ENCODE measurements around the gene GUCY2D. TPM values are rescaled to one million over a fixed set of nuclear protein-coding genes. Genes with fewer than 3 reads are reported as not detected.

GUCY2D gene
- polyA plus RNA-seq, 4 donors, result 0.81 TPM; not detected in 3

- H3K9me3 ChIP-seq (ENCODE audit: control insufficient read depth in 2 of 2, insufficient read depth in 1 of 2, low read depth in 1 of 2, low read length in 1 of 2), result peaks cover 0 to 4% of the 10 kb centered on the region in 2 donors
- H3K36me3 ChIP-seq (ENCODE audit: control insufficient read depth in 3 of 3, insufficient read depth in 2 of 3, low read depth in 1 of 3, low read length in 3 of 3), result no peaks in the 10 kb centered on the region
- WGBS, 3 donors, result 63 to 69% (median 66%) methylated on average over 8 of the region's 8 CpGs
- peak overlapping the region in 1 of 3 donors; percentile 47 for H3K27ac ChIP-seq (ENCODE audit: low read depth in 1 of 3, low read length in 2 of 3)
- peaks cover 0 to 15% (median 0%) of the 10 kb centered on the region in 3 donors for H3K4me1 ChIP-seq (ENCODE audit: control insufficient read depth in 3 of 3, insufficient read depth in 2 of 3, low read depth in 1 of 3, low read length in 2 of 3)
- peak; percentile 50 to 70 for DNase-seq
- H3K4me3 ChIP-seq (ENCODE audit: low read depth in 1 of 3, low read length in 3 of 3), result no peak overlapping the region
- FAIRE-seq, result no peak
- peaks cover 0 to 14% (median 4%) of the 10 kb centered on the region in 3 donors for H3K27me3 ChIP-seq (ENCODE audit: control insufficient read depth in 3 of 3, insufficient read depth in 3 of 3, low read length in 3 of 3)
Observed at GRCh38 chr17:8041249-8041928, 39.0 kb downstream of the GUCY2D start.

GRCh38 chr17:8041979-8042378, 39.6 kb downstream of the GUCY2D start:
- FAIRE-seq (no peak), DNase-seq (no peak)
- Histone ChIP-seq H3K4me3 (ENCODE audit: low read depth in 1 of 3, low read length in 3 of 3) (no peak overlapping the region), H3K27ac (ENCODE audit: low read depth in 1 of 3, low read length in 2 of 3) (no peak overlapping the region), H3K27me3 (ENCODE audit: control insufficient read depth in 3 of 3, insufficient read depth in 3 of 3, low read length in 3 of 3) (peaks cover 0 to 14% (median 4%) of the 10 kb centered on the region in 3 donors), H3K4me1 (ENCODE audit: control insufficient read depth in 3 of 3, insufficient read depth in 2 of 3, low read depth in 1 of 3, low read length in 2 of 3) (peaks cover 0 to 15% (median 0%) of the 10 kb centered on the region in 3 donors), H3K9me3 (ENCODE audit: control insufficient read depth in 2 of 2, insufficient read depth in 1 of 2, low read depth in 1 of 2, low read length in 1 of 2) (peaks cover 0 to 4% of the 10 kb centered on the region in 2 donors), H3K36me3 (ENCODE audit: control insufficient read depth in 3 of 3, insufficient read depth in 2 of 3, low read depth in 1 of 3, low read length in 3 of 3) (no peaks in the 10 kb centered on the region)

GRCh38 chr17:8044819-8045810, 42.7 kb downstream of the GUCY2D start:
- H3K36me3 ChIP-seq (ENCODE audit: control insufficient read depth in 3 of 3, insufficient read depth in 2 of 3, low read depth in 1 of 3, low read length in 3 of 3), result no peaks in the 10 kb centered on the region
- DNase-seq (no peak), FAIRE-seq (no peak)
- 83 to 85% (median 83%) methylated on average over 22 to 24 of the region's 24 CpGs for WGBS, 3 donors
- no peak overlapping the region for H3K4me3 ChIP-seq (ENCODE audit: low read depth in 1 of 3, low read length in 3 of 3)
- no peak overlapping the region for H3K27ac ChIP-seq (ENCODE audit: low read depth in 1 of 3, low read length in 2 of 3)
- peaks cover 0 to 3% (median 0%) of the 10 kb centered on the region in 3 donors for H3K4me1 ChIP-seq (ENCODE audit: control insufficient read depth in 3 of 3, insufficient read depth in 2 of 3, low read depth in 1 of 3, low read length in 2 of 3)
- peaks cover 0 to 2% (median 0%) of the 10 kb centered on the region in 3 donors for H3K27me3 ChIP-seq (ENCODE audit: control insufficient read depth in 3 of 3, insufficient read depth in 3 of 3, low read length in 3 of 3)
- peaks cover 0 to 2% of the 10 kb centered on the region in 2 donors for H3K9me3 ChIP-seq (ENCODE audit: control insufficient read depth in 2 of 2, insufficient read depth in 1 of 2, low read depth in 1 of 2, low read length in 1 of 2)

GRCh38 chr17:8046306-8046928, 44.0 kb downstream of the GUCY2D start:
- Histone ChIP-seq H3K4me1 (ENCODE audit: control insufficient read depth in 3 of 3, insufficient read depth in 2 of 3, low read depth in 1 of 3, low read length in 2 of 3) (no peaks in the 10 kb centered on the region), H3K27me3 (ENCODE audit: control insufficient read depth in 3 of 3, insufficient read depth in 3 of 3, low read length in 3 of 3) (peaks cover 0 to 2% (median 0%) of the 10 kb centered on the region in 3 donors), H3K36me3 (ENCODE audit: control insufficient read depth in 3 of 3, insufficient read depth in 2 of 3, low read depth in 1 of 3, low read length in 3 of 3) (no peaks in the 10 kb centered on the region), H3K27ac (ENCODE audit: low read depth in 1 of 3, low read length in 2 of 3) (no peak overlapping the region), H3K9me3 (ENCODE audit: control insufficient read depth in 2 of 2, insufficient read depth in 1 of 2, low read depth in 1 of 2, low read length in 1 of 2) (no peaks in the 10 kb centered on the region), H3K4me3 (ENCODE audit: low read depth in 1 of 3, low read length in 3 of 3) (no peak overlapping the region)
- 59 to 85% (median 62%) methylated on average over 11 of the region's 11 CpGs for WGBS, 3 donors
- FAIRE-seq, result no peak
- DNase-seq, result no peak

DNA sequence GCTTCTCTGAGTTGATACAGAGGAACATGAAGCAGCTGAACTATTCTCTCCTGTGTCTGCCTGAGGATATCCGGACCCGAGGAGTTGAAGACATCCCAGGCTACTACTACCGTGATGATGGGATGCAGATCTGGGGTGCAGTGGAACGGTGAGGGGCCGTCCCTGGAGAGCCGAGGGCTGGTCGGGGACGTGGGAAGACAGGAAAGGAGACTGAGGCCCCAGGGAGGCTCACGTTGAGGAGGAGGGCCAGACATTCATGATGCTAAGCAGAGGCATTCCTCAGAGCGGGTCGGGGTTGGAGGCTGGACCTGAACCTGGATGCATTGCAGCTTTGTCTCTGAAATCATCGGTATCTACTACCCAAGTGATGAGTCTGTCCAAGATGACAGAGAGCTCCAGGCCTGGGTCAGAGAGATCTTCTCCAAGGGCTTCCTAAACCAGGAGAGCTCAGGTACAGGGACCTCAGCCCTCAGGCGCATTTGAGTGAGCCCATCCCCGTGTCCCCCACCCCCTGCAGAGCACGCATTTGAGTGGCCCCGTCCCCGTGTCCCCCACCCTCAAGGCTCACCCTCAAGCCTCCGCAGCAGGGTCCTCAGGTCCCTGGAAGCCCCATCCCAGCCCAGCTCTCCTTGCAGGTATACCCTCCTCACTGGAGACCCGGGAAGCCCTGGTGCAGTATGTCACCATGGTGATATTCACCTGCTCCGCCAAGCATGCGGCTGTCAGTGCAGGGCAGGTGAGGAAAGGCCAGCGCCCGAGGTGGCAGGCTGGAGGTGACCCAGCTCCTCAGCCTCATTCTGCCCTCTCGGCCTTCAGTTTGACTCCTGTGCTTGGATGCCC, 44.7 kb downstream of the GUCY2D start:
- no peak for FAIRE-seq
- 76 to 84% (median 83%) methylated on average over 23 to 24 of the region's 24 CpGs for WGBS, 3 donors
- Histone ChIP-seq H3K4me3 (ENCODE audit: low read depth in 1 of 3, low read length in 3 of 3) (no peak overlapping the region), H3K9me3 (ENCODE audit: control insufficient read depth in 2 of 2, insufficient read depth in 1 of 2, low read depth in 1 of 2, low read length in 1 of 2) (no peaks in the 10 kb centered on the region), H3K4me1 (ENCODE audit: control insufficient read depth in 3 of 3, insufficient read depth in 2 of 3, low read depth in 1 of 3, low read length in 2 of 3) (no peaks in the 10 kb centered on the region), H3K36me3 (ENCODE audit: control insufficient read depth in 3 of 3, insufficient read depth in 2 of 3, low read depth in 1 of 3, low read length in 3 of 3) (no peaks in the 10 kb centered on the region), H3K27me3 (ENCODE audit: control insufficient read depth in 3 of 3, insufficient read depth in 3 of 3, low read length in 3 of 3) (peaks cover 0 to 2% (median 0%) of the 10 kb centered on the region in 3 donors), H3K27ac (ENCODE audit: low read depth in 1 of 3, low read length in 2 of 3) (no peak overlapping the region)
- DNase-seq, result no peak

DNA sequence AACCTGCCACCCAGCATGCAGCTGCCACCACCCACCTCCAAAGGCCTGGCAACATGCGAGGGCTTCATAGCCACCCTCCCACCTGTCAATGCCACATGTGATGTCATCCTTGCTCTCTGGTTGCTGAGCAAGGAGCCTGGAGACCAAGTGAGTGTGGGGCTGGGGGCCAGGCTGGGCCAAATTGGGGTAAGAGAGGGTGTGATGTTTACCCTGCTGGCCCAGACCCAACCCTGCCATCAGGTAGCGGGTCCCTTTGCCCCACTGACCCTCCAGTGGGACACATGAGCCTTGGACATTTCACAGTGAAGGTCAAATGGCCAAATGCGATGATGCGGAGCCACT, 45.3 kb downstream of the GUCY2D start:
- H3K4me3 ChIP-seq (ENCODE audit: low read depth in 1 of 3, low read length in 3 of 3), result no peak overlapping the region
- DNase-seq (no peak), FAIRE-seq (no peak)
- peaks cover 0 to 2% (median 0%) of the 10 kb centered on the region in 3 donors for H3K27me3 ChIP-seq (ENCODE audit: control insufficient read depth in 3 of 3, insufficient read depth in 3 of 3, low read length in 3 of 3)
- H3K4me1 ChIP-seq (ENCODE audit: control insufficient read depth in 3 of 3, insufficient read depth in 2 of 3, low read depth in 1 of 3, low read length in 2 of 3), result no peaks in the 10 kb centered on the region
- no peaks in the 10 kb centered on the region for H3K36me3 ChIP-seq (ENCODE audit: control insufficient read depth in 3 of 3, insufficient read depth in 2 of 3, low read depth in 1 of 3, low read length in 3 of 3)
- H3K27ac ChIP-seq (ENCODE audit: low read depth in 1 of 3, low read length in 2 of 3), result no peak overlapping the region
- 71 to 90% (median 85%) methylated on average over 4 of the region's 4 CpGs for WGBS, 3 donors
- H3K9me3 ChIP-seq (ENCODE audit: control insufficient read depth in 2 of 2, insufficient read depth in 1 of 2, low read depth in 1 of 2, low read length in 1 of 2), result no peaks in the 10 kb centered on the region

- Histone ChIP-seq H3K9me3 (ENCODE audit: control insufficient read depth in 2 of 2, insufficient read depth in 1 of 2, low read depth in 1 of 2, low read length in 1 of 2) (no peaks in the 10 kb centered on the region), H3K27ac (ENCODE audit: low read depth in 1 of 3, low read length in 2 of 3) (no peak overlapping the region), H3K4me1 (ENCODE audit: control insufficient read depth in 3 of 3, insufficient read depth in 2 of 3, low read depth in 1 of 3, low read length in 2 of 3) (no peaks in the 10 kb centered on the region), H3K27me3 (ENCODE audit: control insufficient read depth in 3 of 3, insufficient read depth in 3 of 3, low read length in 3 of 3) (peaks cover 0 to 2% (median 0%) of the 10 kb centered on the region in 3 donors), H3K4me3 (ENCODE audit: low read depth in 1 of 3, low read length in 3 of 3) (no peak overlapping the region), H3K36me3 (ENCODE audit: control insufficient read depth in 3 of 3, insufficient read depth in 2 of 3, low read depth in 1 of 3, low read length in 3 of 3) (no peaks in the 10 kb centered on the region)
- DNase-seq (no peak), FAIRE-seq (no peak)
- WGBS, 3 donors, result 90% methylated on average over 12 of the region's 12 CpGs
Observed at GRCh38 chr17:8048236-8048635, 45.8 kb downstream of the GUCY2D start.
